Right lobe of liver (tissue), 6 donors: ENCODE results near the gene CHRND. TPM values are rescaled to one million over a fixed set of nuclear protein-coding genes. Genes with fewer than 3 reads are reported as not detected.
A peak's percentile ranks its signal among the peaks of the same experiment; 100 is the strongest.

Source experiments
- ATAC-seq, 4 donors: fragments of 200-7000 bp; cut with Tn5 transposase; one replicate each; pipeline ENCODE4 v1.9.1; 2020; ENCODE audit warnings: mild to moderate bottlenecking in 4 of 4, moderate library complexity in 4 of 4
- DNase-seq, 3 donors: peaks; one replicate each; pipeline ENCODE4 v3.0.0-alpha.2; 2020
- H3K27ac ChIP-seq, 3 donors: fragments of 200-600 bp; one replicate each; pipeline ENCODE4 v1.8.0; 2022
- H3K27me3 ChIP-seq, 2 donors: fragments of 200-600 bp; one replicate each; pipeline ENCODE4 v1.8.0; 2022
- H3K36me3 ChIP-seq, 4 donors: fragments of 200-600 bp; sonication (generic) in 1 of 4; one replicate each; pipeline versions ENCODE4 v1.5.1 to v1.8.0; 2017 to 2022; ENCODE audit warnings: control low read depth in 1 of 4
- H3K4me1 ChIP-seq, 4 donors: fragments of 200-600 bp; sonication (generic) in 1 of 4; one replicate each; pipeline versions ENCODE4 v1.5.1 to v1.8.0; 2017 to 2022; ENCODE audit warnings: control low read depth in 1 of 4
- H3K4me3 ChIP-seq, 3 donors: fragments of 200-600 bp; one replicate each; pipeline ENCODE4 v1.8.0; 2022
- H3K9me3 ChIP-seq, 4 donors: fragments of 200-600 bp; sonication (generic) in 1 of 4; one replicate each; pipeline versions ENCODE4 v1.5.1 to v1.8.0; 2017 to 2022; ENCODE audit warnings: control low read depth in 1 of 4
- CTCF ChIP-seq, 4 donors: fragments of 200-600 bp in 3 of 4; fragments of 450-650 bp in 1 of 4; IDR thresholded peaks; one replicate each; pipeline versions ENCODE4 v1.5.1 to v1.8.0; 2016 to 2022; ENCODE audit warnings: antibody characterized with exemption in 4 of 4, mild to moderate bottlenecking in 2 of 4
- POLR2A ChIP-seq: fragments of 450-650 bp; IDR thresholded peaks from one replicate; pipeline ENCODE4 v1.6.1; 2017; ENCODE audit warnings: antibody characterized with exemption, mild to moderate bottlenecking
- WGBS: methylation state at CpG from one replicate; pipeline ENCODE4 v1.1.6; 2018; ENCODE audit warnings: low coverage, low lambda C conversion rate; ENCODE audit not compliant: insufficient coverage; ENCODE audit errors: missing lambda C conversion rate; 5-methylcytosine and 5-hydroxymethylcytosine counted together
- intact Hi-C, 2 donors: fragments of 100-400 bp; cut with DNase I; formaldehyde crosslinking; loops; one replicate each; pipeline versions ENCODE4 v1.11.2 to v1.14.1; 2022
- total RNA-seq, 6 experiments: library from RNA; depleted of rRNA in 2 of 6; stranded (reverse); fragments of >200 nt in 2 of 6; fragmentation: NEBNext Ultra II Directional in 3 of 6; extraction: Animal tissue kit (Norgen Biotek cat#: 25700) in 3 of 6; gene quantifications; one replicate each; pipeline versions ENCODE4 v1.1.0 to v1.2.4, GENCODE V29; 2016 to 2023
- donor health status: DM: no; HTN: yes; CAD: no.
- donor health status: DM: no; HTN: no; CAD: no.
- donor health status: DM: no; HTN: no; CAD: no.
- donor health status: DM: no; HTN: yes; CAD: no.
- donor health status: DM: no; HTN: yes; CAD: no.

Gene CHRND
- total RNA-seq, 6 experiments from 2014 or later: not detected

GRCh38 chr2:232541195-232541960, 15.4 kb downstream of the CHRND start:
- Histone ChIP-seq H3K9me3 (no peaks in the 10 kb centered on the region), H3K27ac (no peak overlapping the region), H3K27me3 (no peaks in the 10 kb centered on the region), H3K4me1 (no peaks in the 10 kb centered on the region), H3K36me3 (no peaks in the 10 kb centered on the region), H3K4me3 (no peak overlapping the region)
- intact Hi-C loops: no loop called here
- 86% methylated on average over 5 of the region's 19 CpGs for WGBS
- ATAC-seq (peak in 1 of 4 donors; percentile 7), DNase-seq (peak in 1 of 3 donors; percentile 57)
- TF ChIP-seq CTCF (IDR thresholded peaks at IDR 0.05) (no peak), POLR2A (no peak)

GRCh38 chr2:232541961-232542714, 16.2 kb downstream of the CHRND start:
- ATAC-seq: no peak

GRCh38 chr2:232542715-232543467, 16.9 kb downstream of the CHRND start:
- Histone ChIP-seq H3K4me1 (no peaks in the 10 kb centered on the region), H3K9me3 (no peaks in the 10 kb centered on the region), H3K27me3 (no peaks in the 10 kb centered on the region), H3K27ac (no peak overlapping the region), H3K4me3 (no peak overlapping the region), H3K36me3 (no peaks in the 10 kb centered on the region)
- ATAC-seq: no peak
- TF ChIP-seq CTCF (IDR thresholded peaks at IDR 0.05): no peak
- TF ChIP-seq POLR2A: no peak
- DNase-seq: peak in 1 of 3 donors; percentile 52
- intact Hi-C loops: no loop called here
- 89% methylated on average over 4 of the region's 20 CpGs for WGBS

More at GRCh38 chr2:232541961-232542714, 16.2 kb downstream of the CHRND start:
- peak in 1 of 3 donors; percentile 20 for DNase-seq
- Histone ChIP-seq H3K9me3 (no peaks in the 10 kb centered on the region), H3K4me1 (no peaks in the 10 kb centered on the region), H3K27ac (no peak overlapping the region), H3K27me3 (no peaks in the 10 kb centered on the region), H3K36me3 (no peaks in the 10 kb centered on the region), H3K4me3 (no peak overlapping the region)
- WGBS: 70% methylated on average over 3 of the region's 9 CpGs
- intact Hi-C loops: no loop called here
- TF ChIP-seq CTCF (IDR thresholded peaks at IDR 0.05) (no peak), POLR2A (no peak)

- H3K27me3 ChIP-seq: no peaks in the 10 kb centered on the region
- H3K4me1 ChIP-seq: no peaks in the 10 kb centered on the region
- 92% methylated on average over 7 of the region's 14 CpGs for WGBS
- intact Hi-C loops: no loop called here
- no peaks in the 10 kb centered on the region for H3K9me3 ChIP-seq
- ATAC-seq: no peak
- TF ChIP-seq CTCF (IDR thresholded peaks at IDR 0.05) (no peak), POLR2A (no peak)
- no peak overlapping the region for H3K4me3 ChIP-seq
- no peaks in the 10 kb centered on the region for H3K36me3 ChIP-seq
- DNase-seq: peak in 1 of 3 donors; percentile 39
- H3K27ac ChIP-seq: no peak overlapping the region
These were observed 17.5 kb downstream of the CHRND start for GRCh38 chr2:232543491-232543890.
